T follicular helper cell (primary cell): ENCODE results near the gene CTNNBIP1.
"Not testable (repeated sequence)": the region's sequence is repeated elsewhere in the genome, so short reads cannot be mapped to it uniquely, and the experiment has no call there.

ENCODE experiments used
- DNase-seq: peaks from one replicate; pipeline ENCODE4 v3.0.0-alpha.2; 2020; ENCODE audit warnings: low read depth

CTNNBIP1 gene

GRCh38 chr1:9803003-9803918, 106.8 kb downstream of the CTNNBIP1 start:
- DNase-seq, result not testable (repeated sequence)

- no peak for DNase-seq
Observed at GRCh38 chr1:9801909-9802308, 108.2 kb downstream of the CTNNBIP1 start.
